Transverse colon (tissue), 4 donors: ENCODE results near the gene TRIP6. TPM values are rescaled to one million over a fixed set of nuclear protein-coding genes. Genes with fewer than 3 reads are reported as not detected.

Experiments
- DNase-seq: peaks from one replicate; pipeline ENCODE4 v3.0.0-alpha.2; 2019
- H3K27ac ChIP-seq, 4 donors: fragments of 200-600 bp; sonication (generic); 2 replicates each; pipeline ENCODE4 v1.5.1; 2016 to 2018; ENCODE audit warnings: inconsistent platforms in 4 of 4
- H3K27me3 ChIP-seq: fragments of 200-600 bp; sonication (generic); 2 replicates; pipeline ENCODE4 v1.5.1; 2017; ENCODE audit warnings: inconsistent platforms
- H3K36me3 ChIP-seq, 4 donors: fragments of 200-600 bp; sonication (generic); 2 replicates each; pipeline ENCODE4 v1.5.1; 2017 to 2019; ENCODE audit warnings: inconsistent platforms in 4 of 4
- H3K4me1 ChIP-seq, 4 donors: fragments of 200-600 bp; sonication (generic); 2 replicates each; pipeline ENCODE4 v1.5.1; 2017 to 2020; ENCODE audit warnings: inconsistent platforms in 4 of 4
- H3K4me3 ChIP-seq, 4 donors: fragments of 200-600 bp; sonication (generic); 1 replicate in 1 of 4; 2 replicates in 3 of 4; pipeline versions ENCODE4 v1.5.1 to v1.6.1; 2017 to 2019; ENCODE audit warnings: inconsistent platforms in 4 of 4
- H3K9me3 ChIP-seq, 2 donors: fragments of 200-600 bp; sonication (generic); 2 replicates each; pipeline ENCODE4 v1.5.1; 2017 to 2019; ENCODE audit warnings: inconsistent platforms in 2 of 2
- EP300 ChIP-seq: sonication (generic); formaldehyde crosslinking; IDR thresholded peaks from one replicate; pipeline ENCODE4 v1.6.1; 2017; ENCODE audit warnings: antibody characterized with exemption, low read depth
- POLR2A ChIP-seq: fragments of 450-650 bp; IDR thresholded peaks from one replicate; pipeline ENCODE4 v1.6.1; 2016; ENCODE audit warnings: antibody characterized with exemption, mild to moderate bottlenecking, moderate library complexity
- POLR2AphosphoS5 ChIP-seq, 3 donors: sonication (generic); formaldehyde crosslinking; IDR thresholded peaks; one replicate each; pipeline ENCODE4 v1.6.1; 2016; ENCODE audit warnings: antibody characterized with exemption in 3 of 3
- WGBS, 2 donors: methylation state at CpG; one replicate each; pipeline ENCODE4 v1.1.5; 2018; ENCODE audit warnings: low coverage in 1 of 2; 5-methylcytosine and 5-hydroxymethylcytosine counted together
- in situ Hi-C, 4 donors: fragments of 200-750 bp; cut with MboI; loops; one replicate each; pipeline versions ENCODE4 v1.15.0 to v1.15.1; 2017; ENCODE audit warnings: low sequenced_read_pairs in 3 of 4, low pct_ligation_motif_present in 1 of 4, low pct_unique_long_range_greater_than_20kb in 1 of 4
- intact Hi-C: fragments of 100-400 bp; cut with DNase I; formaldehyde crosslinking; loops from one replicate; pipeline ENCODE4 v1.15.1; 2023; ENCODE audit warnings: low total_unique reads
- total RNA-seq, 4 donors: library from RNA; depleted of rRNA; stranded (reverse); fragments of >200 nt; gene quantifications; one replicate each; pipeline ENCODE4 v1.1.0, GENCODE V29; 2016
- TF ChIP-seq, protein P1 (sequence below), 5 experiments: fragments of 200-600 bp in 3 of 5; fragments of 450-650 bp in 2 of 5; sonication (generic) in 3 of 5; IDR thresholded peaks; 1 replicate in 2 of 5; 2 replicates in 3 of 5; pipeline ENCODE4 v1.5.1; 2016 to 2017; ENCODE audit warnings: antibody characterized with exemption in 5 of 5, inconsistent platforms in 3 of 5, mild to moderate bottlenecking in 2 of 5, moderate library complexity in 1 of 5

Gene TRIP6
- total RNA-seq, 4 donors from 2014 or later = 10.9 to 24.3 (median 21.2) TPM

DNA sequence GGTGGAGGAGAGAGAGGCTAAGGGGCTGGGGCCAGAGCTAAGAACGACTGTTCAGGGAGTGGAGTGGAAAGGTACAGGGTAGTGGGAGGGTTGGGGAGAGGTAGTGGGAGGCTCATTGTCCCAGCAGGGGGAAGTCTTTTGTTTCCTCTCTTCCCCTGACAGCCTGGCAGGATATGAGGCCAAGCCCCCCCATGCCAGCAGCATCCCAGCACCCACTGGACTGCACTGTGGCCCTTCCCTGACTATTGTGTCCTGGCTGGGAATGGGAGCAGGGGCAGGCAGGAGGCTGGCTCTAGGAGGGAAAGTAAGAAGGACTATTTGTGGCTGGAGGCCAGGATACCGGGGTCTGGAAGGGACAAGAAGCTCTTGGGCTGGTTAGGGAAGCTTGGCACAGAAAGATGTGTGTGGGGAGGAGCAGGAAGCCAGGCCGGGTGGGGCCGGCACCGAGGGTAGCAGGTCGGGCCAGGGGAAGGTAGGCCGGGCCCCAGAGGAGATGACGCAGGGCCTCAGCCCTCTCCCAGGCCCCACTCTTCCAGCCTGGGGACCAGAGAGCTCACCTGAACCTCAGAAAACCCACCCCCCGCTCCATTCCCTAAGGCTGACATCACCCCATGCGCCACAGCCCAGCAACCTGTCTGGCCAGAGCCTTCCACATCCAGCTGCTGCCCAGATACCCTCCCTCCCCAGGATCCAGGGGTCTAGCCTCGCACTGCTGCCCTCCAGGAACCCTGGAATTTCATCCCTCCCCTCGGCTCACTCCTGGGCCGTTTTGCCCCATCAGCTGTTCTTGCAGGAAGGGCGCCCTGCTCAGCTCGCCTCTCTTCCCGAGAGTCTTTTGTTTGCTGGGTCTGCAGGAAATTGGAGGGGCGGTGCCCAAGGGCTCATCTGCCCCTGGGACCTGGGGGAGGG lies 31.0 kb upstream of the TRIP6 start:
- intact Hi-C loops (no loop called here), in situ Hi-C loops (no loop called here)
- no peak for TF ChIP-seq POLR2AphosphoS5 (IDR thresholded peaks at IDR 0.05)
- no peak for TF ChIP-seq POLR2A
- TF ChIP-seq EP300 = no peak
- TF ChIP-seq, protein P1, sequence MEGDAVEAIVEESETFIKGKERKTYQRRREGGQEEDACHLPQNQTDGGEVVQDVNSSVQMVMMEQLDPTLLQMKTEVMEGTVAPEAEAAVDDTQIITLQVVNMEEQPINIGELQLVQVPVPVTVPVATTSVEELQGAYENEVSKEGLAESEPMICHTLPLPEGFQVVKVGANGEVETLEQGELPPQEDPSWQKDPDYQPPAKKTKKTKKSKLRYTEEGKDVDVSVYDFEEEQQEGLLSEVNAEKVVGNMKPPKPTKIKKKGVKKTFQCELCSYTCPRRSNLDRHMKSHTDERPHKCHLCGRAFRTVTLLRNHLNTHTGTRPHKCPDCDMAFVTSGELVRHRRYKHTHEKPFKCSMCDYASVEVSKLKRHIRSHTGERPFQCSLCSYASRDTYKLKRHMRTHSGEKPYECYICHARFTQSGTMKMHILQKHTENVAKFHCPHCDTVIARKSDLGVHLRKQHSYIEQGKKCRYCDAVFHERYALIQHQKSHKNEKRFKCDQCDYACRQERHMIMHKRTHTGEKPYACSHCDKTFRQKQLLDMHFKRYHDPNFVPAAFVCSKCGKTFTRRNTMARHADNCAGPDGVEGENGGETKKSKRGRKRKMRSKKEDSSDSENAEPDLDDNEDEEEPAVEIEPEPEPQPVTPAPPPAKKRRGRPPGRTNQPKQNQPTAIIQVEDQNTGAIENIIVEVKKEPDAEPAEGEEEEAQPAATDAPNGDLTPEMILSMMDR (IDR thresholded peaks at IDR 0.05) = no peak
- DNase-seq = peak; percentile 78
- WGBS, 2 donors = 21 to 42% methylated on average over 8 to 17 of the region's 17 CpGs
- H3K4me1 ChIP-seq = peaks cover 6 to 32% (median 18%) of the 10 kb centered on the region in 4 donors
- peak overlapping the region; percentile 80 to 89 (median 88) for H3K27ac ChIP-seq
- H3K36me3 ChIP-seq = no peaks in the 10 kb centered on the region
- H3K9me3 ChIP-seq = no peaks in the 10 kb centered on the region
- no peak overlapping the region for H3K4me3 ChIP-seq
- H3K27me3 ChIP-seq = no peaks in the 10 kb centered on the region

DNA sequence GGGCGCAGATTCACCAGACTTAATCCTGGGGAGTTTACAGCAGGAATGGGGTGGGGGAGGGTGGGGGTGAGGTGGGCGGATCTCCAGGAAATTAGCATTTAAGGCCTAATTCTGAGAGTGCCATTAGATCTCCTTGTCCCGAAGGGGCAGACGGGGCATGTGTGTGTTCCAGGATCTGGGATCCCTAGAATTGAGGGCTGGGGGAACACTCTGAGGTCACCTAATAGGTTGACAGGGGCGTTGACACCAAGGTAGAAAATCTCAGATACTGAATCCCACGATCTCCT lies 30.4 kb upstream of the TRIP6 start:
- H3K9me3 ChIP-seq = no peaks in the 10 kb centered on the region
- no peaks in the 10 kb centered on the region for H3K36me3 ChIP-seq
- H3K4me1 ChIP-seq = peaks cover 6 to 28% (median 17%) of the 10 kb centered on the region in 4 donors
- H3K4me3 ChIP-seq = peak overlapping the region; percentile 5 to 43 (median 30)
- peak overlapping the region; percentile 80 to 89 (median 88) for H3K27ac ChIP-seq
- in situ Hi-C loops (no loop called here), intact Hi-C loops (no loop called here)
- DNase-seq = no peak
- no peaks in the 10 kb centered on the region for H3K27me3 ChIP-seq
- TF ChIP-seq POLR2AphosphoS5 (IDR thresholded peaks at IDR 0.05) (no peak), EP300 (no peak), POLR2A (no peak)
- TF ChIP-seq, protein P1 (IDR thresholded peaks at IDR 0.05) = no peak
- 18% methylated on average over 6 of the region's 6 CpGs; no CpG with 5 or more reads in 1 of the 2 donors for WGBS, 2 donors

DNA sequence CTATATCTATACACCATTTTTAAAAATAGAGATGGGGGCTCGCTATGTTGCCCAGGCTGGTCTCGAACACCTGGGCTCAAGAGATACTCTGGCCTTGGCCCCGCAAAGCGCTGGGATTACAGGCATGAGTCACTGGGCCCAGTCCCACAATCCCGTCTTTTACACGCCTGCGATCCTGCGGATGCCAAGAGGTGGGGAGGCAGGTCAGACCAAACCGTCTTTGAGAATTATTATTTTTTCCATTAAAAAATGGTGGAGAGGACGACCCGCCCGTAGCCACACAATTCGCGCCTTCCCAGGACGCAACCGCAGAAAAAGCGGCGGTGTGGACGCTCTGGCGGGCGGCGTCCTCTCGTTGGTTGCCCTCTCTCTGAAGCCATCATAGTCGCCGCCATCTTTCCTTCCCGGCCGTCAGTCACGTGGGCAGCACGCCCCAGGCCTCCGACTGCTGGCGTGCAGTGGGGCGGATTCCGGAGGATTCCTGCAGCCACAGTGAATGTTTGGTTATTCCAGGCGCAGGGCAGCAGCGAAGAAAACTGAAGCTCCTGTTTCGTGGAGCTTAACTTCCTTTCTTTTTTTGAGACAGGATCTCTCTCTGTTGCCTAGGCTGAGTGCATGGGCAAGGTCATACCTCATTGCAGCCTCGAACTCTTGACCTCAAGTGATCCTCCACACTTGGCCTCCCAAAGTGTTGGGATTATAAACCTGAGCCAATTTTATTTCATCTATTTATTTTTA lies 29.9 kb upstream of the TRIP6 start:
- intact Hi-C loops (no loop called here), in situ Hi-C loops (no loop called here)
- Histone ChIP-seq H3K36me3 (no peaks in the 10 kb centered on the region), H3K27ac (peak overlapping the region; percentile 80 to 89 (median 88)), H3K4me3 (peak overlapping the region; percentile 5 to 43 (median 30)), H3K9me3 (no peaks in the 10 kb centered on the region), H3K27me3 (no peaks in the 10 kb centered on the region), H3K4me1 (peaks cover 6 to 24% (median 15%) of the 10 kb centered on the region in 4 donors)
- WGBS, 2 donors = 3 to 25% methylated on average over 1 to 35 of the region's 37 CpGs
- TF ChIP-seq, protein P1 (IDR thresholded peaks at IDR 0.05) = no peak
- TF ChIP-seq POLR2A (peak; percentile 56), EP300 (no peak), POLR2AphosphoS5 (IDR thresholded peaks at IDR 0.05) (peak; percentile 64 to 77 (median 65))
- peak; percentile 92 for DNase-seq

DNA sequence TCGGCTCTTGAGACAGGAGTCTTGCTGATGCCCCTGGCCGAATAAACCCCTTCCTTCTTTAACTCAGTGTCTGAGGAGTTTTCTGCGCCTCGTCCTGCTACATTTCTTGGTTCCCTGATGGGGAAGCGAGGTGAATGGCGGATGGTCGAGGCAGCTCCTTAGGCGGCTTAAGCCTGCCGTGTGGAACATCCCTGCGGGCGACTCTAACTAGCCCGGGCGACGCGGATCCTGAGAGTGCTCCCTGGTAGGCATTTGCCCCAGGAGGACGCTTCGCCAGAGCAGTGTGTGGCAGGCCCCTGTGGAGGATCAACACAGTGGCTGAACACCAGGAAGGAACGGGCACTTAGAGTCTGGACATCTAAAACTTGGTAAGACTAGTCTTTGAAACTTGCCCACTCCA lies 27.8 kb upstream of the TRIP6 start:
- Histone ChIP-seq H3K9me3 (no peaks in the 10 kb centered on the region), H3K36me3 (no peaks in the 10 kb centered on the region), H3K4me1 (peaks cover 6 to 19% (median 14%) of the 10 kb centered on the region in 4 donors), H3K27me3 (no peaks in the 10 kb centered on the region), H3K4me3 (no peak overlapping the region), H3K27ac (no peak overlapping the region)
- 95 to 100% methylated on average over 2 to 18 of the region's 18 CpGs for WGBS, 2 donors
- in situ Hi-C loops (no loop called here), intact Hi-C loops (no loop called here)
- no peak for DNase-seq
- TF ChIP-seq POLR2AphosphoS5 (IDR thresholded peaks at IDR 0.05) (no peak), EP300 (no peak), POLR2A (no peak)
- TF ChIP-seq, protein P1 (IDR thresholded peaks at IDR 0.05) = no peak
